IMR-90 (cell line): ENCODE results near the gene NENF. TPM values are rescaled to one million over a fixed set of nuclear protein-coding genes. Genes with fewer than 3 reads are reported as not detected.
A peak's percentile ranks its signal among the peaks of the same experiment; 100 is the strongest.

ENCODE experiments used
- ATAC-seq: fragments of 200-7000 bp; cut with Tn5 transposase; 2 replicates; pipeline ENCODE4 v1.9.1; 2020; ENCODE audit warnings: low read depth, mild to moderate bottlenecking, moderate library complexity
- BruUV-seq: library from RNA; stranded (reverse); fragments of 400-500 nt; replicated peaks from 2 replicates; lab custom pipeline; 2021; lab: Mats Ljungman, UMichigan
- CTCF ChIA-PET: fragments of 300-600 bp; formaldehyde crosslinking; extraction: SDS; loops from one replicate; lab custom pipeline; 2021; ENCODE audit warnings: antibody characterized with exemption; lab: Yijun Ruan, JAX
- POLR2A ChIA-PET: fragments of 300-600 bp; sonication (Branson Sonifier 250); formaldehyde crosslinking; loops from one replicate; lab custom pipeline; 2022; ENCODE audit warnings: antibody characterized with exemption; ENCODE audit not compliant: unreplicated experiment; lab: Charles Lee
- DNase-seq: peaks from one replicate; pipeline ENCODE4 v3.0.0; 2013
- H2AFZ ChIP-seq: replicated peaks from 2 replicates; pipeline ENCODE3; 2013; ENCODE audit warnings: low read length, mild to moderate bottlenecking; ENCODE audit not compliant: poor library complexity
- H2AK5ac ChIP-seq: 2 replicates; pipeline ENCODE4 v1.6.1; 2013; ENCODE audit warnings: low read depth, low read length, inconsistent platforms
- H2AK9ac ChIP-seq: replicated peaks from 2 replicates; pipeline ENCODE3; 2013; ENCODE audit warnings: mild to moderate bottlenecking, low read depth, low read length, moderate library complexity; ENCODE audit not compliant: poor library complexity
- H2BK120ac ChIP-seq: 2 replicates; pipeline ENCODE4 v1.6.1; 2013; ENCODE audit warnings: low read depth, low read length, inconsistent platforms
- H2BK15ac ChIP-seq: 3 replicates; pipeline ENCODE4 v1.6.1; 2013; ENCODE audit warnings: low read depth, low read length, inconsistent platforms
- H2BK20ac ChIP-seq: 2 replicates; pipeline ENCODE4 v1.6.1; 2013; ENCODE audit warnings: low read depth, mild to moderate bottlenecking, inconsistent platforms, low read length, moderate library complexity
- H2BK5ac ChIP-seq: 2 replicates; pipeline ENCODE4 v1.6.1; 2013; ENCODE audit warnings: mild to moderate bottlenecking, low read depth, low read length, inconsistent platforms; ENCODE audit not compliant: poor library complexity, severe bottlenecking
- H3K14ac ChIP-seq: replicated peaks from 2 replicates; pipeline ENCODE4 v1.6.1; 2013; ENCODE audit warnings: low read depth, low read length, inconsistent platforms
- H3K18ac ChIP-seq: 2 replicates; pipeline ENCODE4 v1.6.1; 2013; ENCODE audit warnings: low read depth, low read length, control low read depth
- H3K23ac ChIP-seq: 2 replicates; pipeline ENCODE4 v1.6.1; 2013; ENCODE audit warnings: low read depth, low read length, inconsistent platforms
- H3K27ac ChIP-seq: 2 replicates; pipeline ENCODE4 v1.5.1; 2013; ENCODE audit warnings: mild to moderate bottlenecking, control low read depth, low read length; ENCODE audit not compliant: insufficient read depth
- H3K27me3 ChIP-seq: 2 replicates; pipeline ENCODE4 v1.6.1; 2013; ENCODE audit warnings: low read length; ENCODE audit not compliant: control insufficient read depth, insufficient read depth
- H3K36me3 ChIP-seq: 2 replicates; pipeline ENCODE4 v1.6.1; 2013; ENCODE audit warnings: low read length, mixed read lengths; ENCODE audit not compliant: control insufficient read depth, insufficient read depth
- H3K4ac ChIP-seq: 2 replicates; pipeline ENCODE4 v1.6.1; 2013; ENCODE audit warnings: low read depth, low read length, inconsistent platforms
- H3K4me1 ChIP-seq: 2 replicates; pipeline ENCODE4 v1.6.1; 2013; ENCODE audit warnings: low read length, mixed read lengths; ENCODE audit not compliant: control insufficient read depth, insufficient read depth
- H3K4me2 ChIP-seq: 2 replicates; pipeline ENCODE4 v1.6.1; 2013; ENCODE audit warnings: low read depth, mild to moderate bottlenecking, control low read depth, low read length, moderate library complexity
- H3K4me3 ChIP-seq: 2 replicates; pipeline ENCODE4 v1.5.1; 2013; ENCODE audit warnings: low read depth, mild to moderate bottlenecking, control low read depth, low read length, moderate library complexity; ENCODE audit not compliant: insufficient read depth
- H3K56ac ChIP-seq: 2 replicates; pipeline ENCODE4 v1.6.1; 2013; ENCODE audit warnings: low read length, inconsistent platforms; ENCODE audit not compliant: insufficient read depth; ENCODE audit errors: extremely low read depth
- H3K79me1 ChIP-seq, 2 experiments: 2 replicates each; pipeline ENCODE4 v1.6.1; 2013; ENCODE audit warnings: low read length in 2 of 2, inconsistent platforms in 1 of 2, low read depth in 1 of 2
- H3K9ac ChIP-seq: 2 replicates; pipeline ENCODE4 v1.6.1; 2013; ENCODE audit warnings: low read depth, low read length, control low read depth
- H3K9me1 ChIP-seq: 2 replicates; pipeline ENCODE4 v1.6.1; 2013; ENCODE audit warnings: low read length, inconsistent platforms; ENCODE audit not compliant: insufficient read depth
- H3K9me3 ChIP-seq: 2 replicates; pipeline ENCODE4 v1.6.1; 2013; ENCODE audit warnings: low read length; ENCODE audit not compliant: control insufficient read depth, insufficient read depth
- H4K20me1 ChIP-seq: 2 replicates; pipeline ENCODE4 v1.6.1; 2013; ENCODE audit warnings: low read length, inconsistent platforms; ENCODE audit not compliant: insufficient read depth
- H4K5ac ChIP-seq: 2 replicates; pipeline ENCODE4 v1.6.1; 2013; ENCODE audit warnings: mild to moderate bottlenecking, low read depth, low read length, control low read depth
- H4K8ac ChIP-seq, 2 experiments: 2 replicates each; pipeline ENCODE4 v1.6.1; 2013; ENCODE audit warnings: low read depth in 2 of 2, low read length in 2 of 2, control low read depth in 1 of 2, inconsistent platforms in 1 of 2
- H4K91ac ChIP-seq: 2 replicates; pipeline ENCODE4 v1.6.1; 2013; ENCODE audit warnings: low read depth, low read length, inconsistent platforms; ENCODE audit not compliant: insufficient read depth
- BHLHE40 ChIP-seq: fragments of 150-350 bp; IDR thresholded peaks from 2 replicates; pipeline ENCODE4 v1.6.1; 2016; ENCODE audit warnings: mild to moderate bottlenecking, low read depth, low read length
- CHD1 ChIP-seq: IDR thresholded peaks from 2 replicates; pipeline ENCODE4 v1.6.1; 2012; ENCODE audit warnings: low read depth, low read length, improper control_type of control experiment
- CTCF ChIP-seq: conservative IDR thresholded peaks from 2 replicates; pipeline ENCODE4 v1.5.1; 2012; ENCODE audit warnings: mild to moderate bottlenecking, low read depth, low read length, improper control_type of control experiment
- ELK1 ChIP-seq: fragments of 150-350 bp; IDR thresholded peaks from 2 replicates; pipeline ENCODE4 v1.6.1; 2016; ENCODE audit warnings: low read depth, mild to moderate bottlenecking, low read length, moderate library complexity, borderline replicate concordance
- FOS ChIP-seq: fragments of 150-350 bp; IDR thresholded peaks from 2 replicates; pipeline ENCODE4 v1.6.1; 2016; ENCODE audit warnings: low read depth, low read length
- MAFK ChIP-seq: IDR thresholded peaks from 2 replicates; pipeline ENCODE4 v1.6.1; 2012; ENCODE audit warnings: low read depth, low read length, improper control_type of control experiment
- NFE2L2 ChIP-seq: fragments of 150-350 bp; IDR thresholded peaks from 2 replicates; pipeline ENCODE4 v1.6.1; 2016; ENCODE audit warnings: low read depth, mild to moderate bottlenecking, low read length
- POLR2A ChIP-seq: IDR thresholded peaks from 2 replicates; pipeline ENCODE4 v1.6.1; 2012; ENCODE audit warnings: mild to moderate bottlenecking, low read depth, low read length
- RAD21 ChIP-seq: IDR thresholded peaks from 2 replicates; pipeline ENCODE4 v1.6.1; 2012; ENCODE audit warnings: low read length, improper control_type of control experiment
- SMC3 ChIP-seq: fragments of 150-350 bp; IDR thresholded peaks from 2 replicates; pipeline ENCODE4 v1.6.1; 2016; ENCODE audit warnings: low read depth, mild to moderate bottlenecking, antibody characterized with exemption, low read length, moderate library complexity
- USF2 ChIP-seq: fragments of 150-350 bp; IDR thresholded peaks from 2 replicates; pipeline ENCODE4 v1.6.1; 2017; ENCODE audit warnings: mild to moderate bottlenecking, antibody characterized with exemption, low read length, low read depth
- WGBS, 2 experiments: methylation state at CpG; one replicate each; pipeline versions ENCODE4 v1.1.5 to v1.1.7; 2013; ENCODE audit warnings: missing lambda C conversion rate in 2 of 2; ENCODE audit not compliant: insufficient read length in 1 of 2; ENCODE audit errors: extremely low coverage in 2 of 2; 5-methylcytosine and 5-hydroxymethylcytosine counted together
- dilution Hi-C: fragments of 300-500 bp; cut with HindIII; formaldehyde crosslinking; loops from one replicate; pipeline ENCODE4 v1.14.3; 2018; ENCODE audit warnings: low sequenced_read_pairs; ENCODE audit not compliant: unreplicated experiment
- in situ Hi-C: fragments of 300-500 bp; cut with MboI; formaldehyde crosslinking; loops from 3 replicates; pipeline ENCODE4 v1.14.3; 2019; ENCODE audit warnings: low sequenced_read_pairs, inconsistent platforms, mixed read lengths
- intact Hi-C: fragments of 100-400 bp; cut with micrococcal nuclease; formaldehyde crosslinking; loops from 2 replicates; pipeline ENCODE4 v1.10.0; 2022
- polyA plus RNA-seq, 3 experiments: library from polyadenylated mRNA; depleted of rRNA; stranded (reverse); fragments of >200 nt; gene quantifications; 2 replicates each; pipeline ENCODE4 v1.2.3, GENCODE V29; 2012; ENCODE audit warnings: low replicate concordance in 1 of 3
- total RNA-seq: library from RNA; depleted of rRNA; stranded (reverse); fragments of >200 nt; gene quantifications from 2 replicates; pipeline ENCODE4 v1.2.3, GENCODE V29; 2012

The NENF gene
- total and polyA plus RNA-seq, 2 of the 4 experiments (the other 2 are of a cell fraction): 16.0 to 40.4 TPM

GRCh38 chr1:212477014-212477679 lies 44.4 kb downstream of the NENF start:
- no peaks in the 10 kb centered on the region for H3K79me1 ChIP-seq
- no peak overlapping the region for H3K4me3 ChIP-seq
- H3K27me3 ChIP-seq: peaks cover 4% of the 10 kb centered on the region; the same call in 1 of the 2 replicates
- no peak overlapping the region for H3K56ac ChIP-seq
- H2AK9ac ChIP-seq: no peak overlapping the region
- H3K9me1 ChIP-seq: peaks cover 3% of the 10 kb centered on the region
- no TSS peak for BruUV-seq
- no peak overlapping the region for H4K91ac ChIP-seq
- TF ChIP-seq NFE2L2 (no peak; the same call in 1 of the 2 replicates), FOS (no peak), MAFK (no peak), POLR2A (peak; percentile 56), BHLHE40 (no peak), CHD1 (no peak), CTCF (peak; percentile 95), RAD21 (peak; percentile 97), USF2 (no peak), ELK1 (no peak), SMC3 (peak; percentile 96)
- no peak overlapping the region for H4K8ac ChIP-seq
- H2BK5ac ChIP-seq: no peak overlapping the region
- in situ Hi-C loops (loop anchor here (5.0 kb wide), 1 partner anchor 300 kb away; no protein-coding TSS in a partner anchor), dilution Hi-C loops (no loop called here), intact Hi-C loops (loop anchor here (1.0 to 10.0 kb wide), 7 partner anchors 80 to 518 kb away; partner anchors contain the start of gene ATF3)
- no peak overlapping the region for H2BK20ac ChIP-seq
- no peaks in the 10 kb centered on the region for H4K20me1 ChIP-seq
- ChIA-PET CTCF (interaction anchor here (0.6 to 1.4 kb wide), 15 partner anchors 12 to 308 kb away, joined by 3 to 12 read pairs (median 4); partner anchors contain the start of gene ATF3), POLR2A (no interaction called here)
- H3K18ac ChIP-seq: no peak overlapping the region
- H2BK120ac ChIP-seq: no peak overlapping the region
- ATAC-seq (peak; percentile 98), DNase-seq (peak; percentile 86)
- H3K4ac ChIP-seq: no peak overlapping the region
- WGBS, 2 experiments: 50% methylated on average over 2 of the region's 12 CpGs; no CpG with 5 or more reads in 1 of the 2 experiments
- H2BK15ac ChIP-seq: no peak overlapping the region
- no peak overlapping the region for H2AK5ac ChIP-seq
- no peaks in the 10 kb centered on the region for H3K9me3 ChIP-seq
- H3K9ac ChIP-seq: no peak overlapping the region
- H3K23ac ChIP-seq: no peak overlapping the region
- H2AFZ ChIP-seq: peak overlapping the region; percentile 71
- H4K5ac ChIP-seq: no peak overlapping the region
- no peaks in the 10 kb centered on the region for H3K36me3 ChIP-seq
- no peak overlapping the region for H3K14ac ChIP-seq
- H3K27ac ChIP-seq: no peak overlapping the region
- H3K4me1 ChIP-seq: peaks cover 3% of the 10 kb centered on the region
- H3K4me2 ChIP-seq: no peak overlapping the region
